ENCODE data around the gene IL10RB. TPM values are rescaled to one million over a fixed set of nuclear protein-coding genes. Genes with fewer than 3 reads are reported as not detected.
"Not testable (repeated sequence)": the region's sequence is repeated elsewhere in the genome, so short reads cannot be mapped to it uniquely, and the experiment has no call there.

Gene IL10RB
- total and polyA plus RNA-seq, 2 experiments from 2014 or later = 27.1 to 29.2 TPM

- H3K27me3 ChIP-seq = no peaks in the 10 kb centered on the region
- no peak for DNase-seq (ENCODE audit: low spot score)
- no peak overlapping the region for H2AFZ ChIP-seq
- H4K20me1 ChIP-seq (ENCODE audit: insufficient read depth, poor library complexity, severe bottlenecking) = no peaks in the 10 kb centered on the region
- no peaks in the 10 kb centered on the region for H3K9me3 ChIP-seq (ENCODE audit: low read depth)
- H3K9me2 ChIP-seq (replicated peaks; ENCODE audit: insufficient read depth) = no peaks in the 10 kb centered on the region
- TF ChIP-seq EZH2 (IDR thresholded peaks at IDR 0.05; ENCODE audit: borderline replicate concordance) (no peak), EZH2phosphoT487 (IDR thresholded peaks at IDR 0.05; ENCODE audit: low read depth, severe bottlenecking, unreplicated experiment) (no peak), CTCF (IDR thresholded peaks at IDR 0.05; ENCODE audit: poor library complexity) (no peak)
- no peak overlapping the region for H3K4me3 ChIP-seq
- H3K4me2 ChIP-seq = no peak overlapping the region
- peaks cover 2% of the 10 kb centered on the region for H3K4me1 ChIP-seq (ENCODE audit: insufficient read depth)
- whole genome bisulfite sequencing (ENCODE audit: low lambda C conversion rate, missing lambda C conversion rate) = 83% methylated on average over 3 of the region's 3 CpGs
- H3K36me3 ChIP-seq (replicated peaks; ENCODE audit: insufficient read depth, low read depth) = no peaks in the 10 kb centered on the region
- H3K79me2 ChIP-seq = peaks cover 60% of the 10 kb centered on the region
- H3K27ac ChIP-seq = no peak overlapping the region
Measured at GRCh38 chr21:33237486-33237885, 28.7 kb upstream of the IL10RB start.

- Histone ChIP-seq H4K20me1 (ENCODE audit: insufficient read depth, poor library complexity, severe bottlenecking) (no peaks in the 10 kb centered on the region), H3K9me2 (replicated peaks; ENCODE audit: insufficient read depth) (no peaks in the 10 kb centered on the region), H3K36me3 (replicated peaks; ENCODE audit: insufficient read depth, low read depth) (no peaks in the 10 kb centered on the region), H3K4me1 (ENCODE audit: insufficient read depth) (no peaks in the 10 kb centered on the region), H3K27ac (no peak overlapping the region), H3K27me3 (no peaks in the 10 kb centered on the region), H3K4me2 (no peak overlapping the region), H2AFZ (no peak overlapping the region), H3K9me3 (ENCODE audit: low read depth) (no peaks in the 10 kb centered on the region), H3K79me2 (peaks cover 53% of the 10 kb centered on the region), H3K4me3 (no peak overlapping the region)
- WGBS (ENCODE audit: low lambda C conversion rate, missing lambda C conversion rate) = 93% methylated on average over 4 of the region's 4 CpGs
- TF ChIP-seq CTCF (IDR thresholded peaks at IDR 0.05; ENCODE audit: poor library complexity) (no peak), EZH2phosphoT487 (IDR thresholded peaks at IDR 0.05; ENCODE audit: low read depth, severe bottlenecking, unreplicated experiment) (no peak), EZH2 (IDR thresholded peaks at IDR 0.05; ENCODE audit: borderline replicate concordance) (no peak)
- DNase-seq (ENCODE audit: low spot score) = no peak
Measured at GRCh38 chr21:33238146-33238545, 28.0 kb upstream of the IL10RB start.

GRCh38 chr21:33238565-33239255, 27.5 kb upstream of the IL10RB start:
- Histone ChIP-seq H3K9me3 (ENCODE audit: low read depth) (no peaks in the 10 kb centered on the region), H3K4me3 (no peak overlapping the region), H3K79me2 (peaks cover 48% of the 10 kb centered on the region), H3K36me3 (replicated peaks; ENCODE audit: insufficient read depth, low read depth) (no peaks in the 10 kb centered on the region), H2AFZ (no peak overlapping the region), H4K20me1 (ENCODE audit: insufficient read depth, poor library complexity, severe bottlenecking) (no peaks in the 10 kb centered on the region), H3K27me3 (no peaks in the 10 kb centered on the region), H3K4me2 (no peak overlapping the region), H3K4me1 (ENCODE audit: insufficient read depth) (no peaks in the 10 kb centered on the region), H3K27ac (no peak overlapping the region), H3K9me2 (replicated peaks; ENCODE audit: insufficient read depth) (no peaks in the 10 kb centered on the region)
- WGBS (ENCODE audit: low lambda C conversion rate, missing lambda C conversion rate) = 88% methylated on average over 7 of the region's 7 CpGs
- DNase-seq (ENCODE audit: low spot score) = no peak
- no peak for TF ChIP-seq EZH2phosphoT487 (IDR thresholded peaks at IDR 0.05; ENCODE audit: low read depth, severe bottlenecking, unreplicated experiment)
- no peak for TF ChIP-seq CTCF (IDR thresholded peaks at IDR 0.05; ENCODE audit: poor library complexity)
- no peak for TF ChIP-seq EZH2 (IDR thresholded peaks at IDR 0.05; ENCODE audit: borderline replicate concordance)

- H4K20me1 ChIP-seq (ENCODE audit: insufficient read depth, poor library complexity, severe bottlenecking); H3K4me1 ChIP-seq (ENCODE audit: insufficient read depth); H3K9me2 ChIP-seq (replicated peaks; ENCODE audit: insufficient read depth); H3K27me3 ChIP-seq; H3K36me3 ChIP-seq (replicated peaks; ENCODE audit: insufficient read depth, low read depth); DNase-seq (ENCODE audit: low spot score); H3K4me3 ChIP-seq; H3K9me3 ChIP-seq (ENCODE audit: low read depth); H3K4me2 ChIP-seq; H3K27ac ChIP-seq; H2AFZ ChIP-seq: not testable (repeated sequence)
- H3K79me2 ChIP-seq = peaks cover 41% of the 10 kb centered on the region
Measured at GRCh38 chr21:33239559-33240127, 26.5 kb upstream of the IL10RB start.

Data from hepatocyte (in vitro differentiated cells).